Ammon's horn (tissue), 1 donor: ENCODE measurements around the gene METTL27.
"Not testable (repeated sequence)": the region's sequence is repeated elsewhere in the genome, so short reads cannot be mapped to it uniquely, and the experiment has no call there.

ENCODE experiments used
- DNase-seq: peaks from one replicate; pipeline ENCODE4 v3.0.0-alpha.2; 2016; ENCODE audit warnings: low spot score

Gene METTL27, protein sequence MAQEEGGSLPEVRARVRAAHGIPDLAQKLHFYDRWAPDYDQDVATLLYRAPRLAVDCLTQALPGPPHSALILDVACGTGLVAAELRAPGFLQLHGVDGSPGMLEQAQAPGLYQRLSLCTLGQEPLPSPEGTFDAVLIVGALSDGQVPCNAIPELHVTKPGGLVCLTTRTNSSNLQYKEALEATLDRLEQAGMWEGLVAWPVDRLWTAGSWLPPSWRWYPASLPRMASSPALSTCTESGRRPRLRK

DNA sequence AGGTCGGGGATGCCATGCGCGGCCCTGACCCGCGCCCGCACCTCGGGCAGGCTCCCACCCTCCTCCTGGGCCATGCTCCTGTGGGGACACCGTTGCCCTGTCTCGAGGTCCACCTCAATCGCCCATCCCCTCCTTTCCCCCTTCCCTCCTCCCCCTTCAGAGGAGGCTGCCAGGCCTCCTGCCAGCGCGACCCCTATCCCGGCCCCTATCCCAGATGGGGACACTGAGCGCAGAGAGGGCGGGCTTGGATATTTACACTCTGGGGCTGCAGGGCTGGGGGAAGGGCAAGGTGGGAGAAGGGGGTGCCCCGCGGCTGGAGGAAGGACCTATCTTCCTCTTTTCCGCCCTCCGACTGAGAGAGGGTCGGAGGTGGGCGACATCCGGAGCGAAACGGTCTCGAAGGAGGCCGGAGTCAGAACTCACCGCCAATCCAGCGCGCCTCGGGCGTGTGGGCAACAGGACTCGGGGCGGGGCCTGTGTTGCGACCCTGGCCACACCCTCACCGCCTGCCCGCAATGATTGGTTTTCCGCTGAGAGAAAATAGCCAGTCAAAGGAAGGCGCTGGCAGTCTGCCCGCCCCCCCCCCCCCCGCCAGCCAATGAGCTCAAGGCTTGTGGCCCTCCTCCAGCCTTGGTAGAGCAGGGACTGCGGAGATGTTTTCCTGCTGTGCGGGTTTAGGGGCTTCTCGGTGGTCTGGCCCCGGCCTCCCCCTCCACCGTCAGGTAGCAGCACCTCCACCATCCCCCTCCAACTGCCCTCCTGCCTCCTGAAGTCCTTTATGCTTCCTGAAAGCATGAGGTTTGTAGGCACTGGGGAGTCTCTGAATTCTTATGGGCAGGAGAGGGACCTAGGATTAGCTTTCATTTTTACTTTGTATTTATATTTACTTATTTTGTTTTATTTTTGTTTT is at the start of gene METTL27:
Gene METTL27 (minus strand): TSS at position 450 of the 910 bp plus-strand sequence. CDS start 376 bp downstream, at position 74.
- peak; percentile 95 for DNase-seq

DNA sequence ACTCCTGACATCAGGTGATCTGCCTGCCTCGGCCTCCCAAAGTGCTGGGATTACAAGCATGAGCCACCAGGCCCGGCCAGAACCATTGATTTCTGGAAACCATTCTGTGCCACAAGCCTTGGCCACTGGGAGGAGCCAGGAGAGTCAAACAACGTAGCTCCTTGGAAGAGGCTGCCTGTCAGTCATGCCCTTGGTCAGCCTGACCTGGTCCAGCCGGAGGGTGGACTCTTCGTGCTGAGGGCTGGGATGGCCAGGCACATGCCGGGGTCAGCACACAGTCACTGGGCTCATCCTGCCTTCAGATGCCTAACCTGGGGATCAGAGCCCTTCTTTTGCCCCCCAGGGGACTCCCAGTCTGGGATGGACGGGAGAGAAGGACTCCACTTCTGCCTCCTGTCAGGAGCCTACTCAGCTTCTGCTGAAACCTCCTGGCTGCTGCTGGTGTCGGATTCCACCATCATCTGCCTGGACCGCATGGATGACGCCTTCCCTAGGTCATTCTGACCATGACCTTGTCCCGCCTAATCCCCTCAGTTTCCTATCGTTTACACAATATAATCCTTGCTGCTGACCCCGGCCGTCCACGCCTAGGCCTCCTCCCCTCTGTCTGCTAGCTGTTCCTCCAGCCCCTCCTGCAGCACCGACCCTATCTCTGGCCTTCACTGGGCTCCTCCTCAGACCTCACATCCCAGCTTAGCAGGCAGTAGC is 49.0 kb upstream of the METTL27 start:
- no peak for DNase-seq

DNA sequence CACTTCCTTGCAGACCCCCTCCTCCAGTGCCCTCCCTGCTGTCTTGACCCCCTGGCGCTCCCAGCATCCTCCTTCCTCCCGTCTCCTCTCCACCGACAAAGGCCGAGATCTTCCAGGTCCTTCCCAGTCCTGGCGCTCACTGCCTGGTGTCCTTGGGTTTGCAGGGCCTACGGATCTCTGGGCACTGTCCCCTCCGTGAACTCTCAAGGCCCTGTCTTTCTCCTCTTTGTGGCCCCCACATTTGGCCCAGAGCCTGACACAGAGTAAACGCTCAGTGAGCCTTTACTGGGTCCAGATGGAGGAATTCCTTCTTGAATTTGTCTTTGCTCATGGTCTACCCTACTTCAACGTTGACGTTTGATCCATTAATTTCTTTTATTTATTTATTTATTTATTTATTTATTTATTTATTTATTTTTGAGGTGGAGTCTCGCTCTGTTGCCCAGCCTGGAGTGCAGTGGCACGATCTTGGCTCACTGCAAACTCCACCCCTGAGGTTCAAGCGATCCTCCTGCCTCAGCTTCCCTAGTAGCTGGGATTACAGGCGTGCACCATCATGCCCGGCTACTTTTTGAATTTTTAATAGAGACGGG is 48.3 kb upstream of the METTL27 start:
- no peak for DNase-seq

DNA sequence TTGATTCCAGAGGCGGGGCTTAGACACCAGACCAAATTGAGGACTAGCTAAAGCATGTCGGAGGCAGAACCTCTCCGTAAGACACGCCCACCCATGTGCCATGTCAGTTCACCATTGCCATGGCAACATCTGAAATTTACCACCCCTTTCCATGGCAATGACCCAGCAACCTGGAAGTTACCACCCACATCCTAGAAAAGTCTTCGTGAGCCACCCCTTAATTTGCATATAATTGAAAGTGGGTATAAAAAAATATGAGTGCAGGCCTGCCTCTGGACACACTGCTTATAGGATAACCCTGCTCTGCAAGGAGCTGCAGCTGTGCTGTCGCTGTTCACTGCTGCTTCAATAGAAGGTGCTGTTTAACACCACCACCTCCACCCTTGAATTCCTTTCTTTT is 46.6 kb upstream of the METTL27 start:
- DNase-seq: no peak

DNA sequence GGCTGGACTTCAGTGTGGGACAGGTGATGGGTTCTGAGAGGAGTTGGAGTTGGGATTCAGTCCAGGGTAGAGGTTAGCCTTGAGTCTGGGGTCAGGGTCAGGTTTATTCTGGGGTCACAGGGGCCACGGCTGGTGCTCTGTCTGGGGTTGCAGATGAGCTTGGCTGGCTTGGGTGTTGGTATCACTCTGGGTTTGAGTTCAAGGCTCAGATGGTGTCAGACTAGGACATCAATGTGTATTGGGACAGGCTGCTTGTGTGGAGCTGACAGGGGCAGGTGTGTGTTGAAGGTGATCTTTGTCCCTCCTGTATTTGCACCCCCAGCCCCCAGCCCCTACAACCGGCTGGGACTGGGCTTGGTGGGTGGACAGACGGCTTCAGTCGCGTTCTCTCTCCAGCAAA is 45.4 kb upstream of the METTL27 start:
- DNase-seq: no peak

DNA sequence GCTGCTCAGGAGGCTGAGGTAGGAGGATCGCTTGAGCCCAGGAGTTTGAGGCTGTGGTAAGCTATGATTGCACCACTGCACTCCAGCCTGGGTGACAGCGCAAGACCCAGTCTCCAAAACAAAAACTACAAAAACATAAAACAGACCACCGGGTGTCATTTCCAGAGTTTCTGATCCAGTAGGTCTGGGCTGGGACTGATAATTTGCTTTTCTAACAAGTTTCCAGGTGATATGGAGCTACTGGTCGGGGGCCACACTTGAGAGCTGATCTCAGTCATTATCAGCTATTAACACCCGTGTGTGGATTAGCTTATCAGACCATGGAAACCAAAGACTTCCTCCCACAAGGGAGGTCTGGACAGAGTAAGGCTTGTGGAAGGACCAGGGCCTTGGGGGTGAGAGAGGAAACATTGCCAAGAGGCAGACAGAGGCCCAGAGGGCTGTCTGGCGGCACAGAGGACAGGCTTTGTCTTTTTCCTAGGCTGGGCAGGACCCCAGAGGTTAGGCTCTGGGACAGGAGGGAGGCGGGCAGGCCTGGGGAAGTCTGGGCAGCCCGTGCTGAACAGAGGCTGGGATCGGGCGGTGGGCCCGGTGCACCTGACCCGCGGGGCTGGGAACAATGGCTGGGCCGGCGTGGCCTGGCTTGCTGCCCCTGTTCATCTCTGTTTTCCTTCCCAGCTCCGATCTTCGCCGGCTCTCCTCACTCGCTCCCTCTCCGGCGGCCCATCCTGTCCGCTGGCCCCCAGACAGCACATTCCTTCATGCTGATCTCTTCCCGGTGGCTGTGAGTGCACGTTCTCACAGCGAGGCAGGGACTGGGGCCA is 43.9 kb upstream of the METTL27 start:
- peak; percentile 30 for DNase-seq

DNA sequence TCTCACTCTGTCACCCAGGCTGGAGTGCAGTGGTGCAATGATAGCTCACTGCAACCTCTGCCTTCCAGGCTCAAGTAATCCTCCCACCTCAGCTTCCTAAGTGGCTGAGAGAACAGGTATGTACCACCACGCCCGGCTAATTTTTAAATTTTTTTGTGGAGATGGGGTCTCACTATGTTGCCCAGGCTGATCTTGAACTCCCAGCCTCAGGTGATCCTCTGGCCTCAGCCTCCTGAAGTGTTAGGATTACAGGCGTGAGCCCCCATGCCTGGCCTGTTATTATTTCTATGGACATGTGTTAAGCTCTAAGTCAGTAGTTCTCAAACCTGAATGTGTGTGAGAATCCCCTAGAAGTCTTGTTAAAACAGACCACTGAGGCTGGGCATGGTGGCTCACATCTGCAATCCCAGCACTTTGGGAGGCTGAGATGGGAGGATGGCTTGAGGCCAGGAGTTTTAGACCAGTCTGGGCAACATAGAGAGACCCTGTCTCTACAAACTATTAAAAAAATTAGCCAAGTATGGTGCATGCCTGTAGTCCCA is 43.2 kb upstream of the METTL27 start:
- no peak for DNase-seq

DNA sequence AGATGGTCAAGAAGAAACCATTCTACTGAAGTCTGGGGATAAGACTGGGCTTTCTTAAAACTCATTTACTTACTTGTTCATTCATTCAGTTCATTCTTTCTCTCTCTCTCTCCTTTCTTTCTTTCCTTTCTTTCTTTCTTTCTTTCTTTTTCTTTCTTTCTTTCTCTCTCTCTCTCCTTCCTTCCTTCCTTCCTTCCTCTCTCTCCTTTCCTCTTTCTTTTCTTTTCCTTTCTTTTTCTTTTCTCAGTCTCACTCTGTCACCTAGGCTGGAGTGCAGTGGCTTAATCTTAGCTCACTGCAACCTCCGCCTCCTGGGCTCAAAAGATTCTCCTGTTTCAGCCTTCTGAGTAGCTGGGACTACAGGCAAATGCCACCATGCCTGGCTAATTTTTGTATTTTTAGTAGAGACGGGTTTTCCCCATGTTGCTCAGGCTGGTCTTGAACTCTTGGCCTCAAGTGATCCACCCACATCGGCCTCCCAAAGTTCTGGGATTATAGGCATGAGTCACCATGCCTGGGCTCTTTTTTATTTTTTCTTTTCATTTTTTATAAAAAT is 42.6 kb upstream of the METTL27 start:
- not testable (repeated sequence) for DNase-seq

DNA sequence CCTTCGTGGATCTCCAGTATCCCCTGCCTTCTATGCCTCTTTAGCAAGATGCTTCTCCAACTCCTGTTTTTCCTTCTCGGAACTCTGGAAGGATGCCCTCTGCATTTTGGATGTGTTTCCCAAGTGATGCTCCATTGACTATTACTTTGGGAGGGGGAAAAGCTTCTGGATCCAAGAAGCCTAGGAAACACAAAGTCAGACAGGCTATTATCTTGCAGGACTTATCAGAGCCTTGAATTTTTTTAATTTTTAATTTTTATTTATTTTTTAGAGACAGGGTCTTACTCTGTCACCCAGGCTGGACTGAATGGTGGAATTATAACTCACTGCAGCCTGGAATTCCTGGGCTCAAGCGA is 39.7 kb upstream of the METTL27 start:
- DNase-seq: no peak

DNA sequence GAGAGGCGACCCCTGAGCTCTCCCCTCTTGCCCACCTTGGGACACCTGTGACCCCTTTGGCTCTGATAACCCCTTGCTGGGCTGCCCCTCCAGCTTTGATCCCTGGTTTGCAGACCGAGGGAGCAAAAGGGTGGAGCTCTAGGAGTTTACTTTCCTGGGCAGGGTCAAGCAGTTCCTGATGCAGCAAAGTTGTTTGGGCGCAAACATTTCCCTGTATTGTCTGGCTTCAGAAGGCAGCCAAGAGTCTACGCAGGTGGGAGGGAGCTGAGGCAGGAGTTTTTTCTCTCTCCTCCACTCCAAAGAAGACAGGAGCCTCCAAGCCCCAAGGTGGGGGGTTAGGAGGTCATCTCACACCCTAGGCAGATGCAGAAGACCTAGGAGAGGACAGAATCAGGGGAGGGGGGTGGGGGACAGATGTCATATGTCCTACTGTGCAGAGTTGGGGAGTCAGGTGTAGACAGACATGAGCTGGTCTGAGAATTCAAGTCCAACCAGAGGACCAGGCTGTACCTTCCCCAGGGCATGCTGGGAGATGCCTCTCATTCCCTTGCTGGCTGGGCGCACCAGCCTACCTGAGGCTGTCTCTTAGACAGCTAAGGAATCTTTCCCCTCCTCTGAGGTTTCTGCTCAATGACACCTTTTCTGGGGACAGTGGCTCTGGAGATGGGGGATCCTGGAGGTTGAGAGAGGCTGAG is 39.2 kb upstream of the METTL27 start:
- no peak for DNase-seq

DNA sequence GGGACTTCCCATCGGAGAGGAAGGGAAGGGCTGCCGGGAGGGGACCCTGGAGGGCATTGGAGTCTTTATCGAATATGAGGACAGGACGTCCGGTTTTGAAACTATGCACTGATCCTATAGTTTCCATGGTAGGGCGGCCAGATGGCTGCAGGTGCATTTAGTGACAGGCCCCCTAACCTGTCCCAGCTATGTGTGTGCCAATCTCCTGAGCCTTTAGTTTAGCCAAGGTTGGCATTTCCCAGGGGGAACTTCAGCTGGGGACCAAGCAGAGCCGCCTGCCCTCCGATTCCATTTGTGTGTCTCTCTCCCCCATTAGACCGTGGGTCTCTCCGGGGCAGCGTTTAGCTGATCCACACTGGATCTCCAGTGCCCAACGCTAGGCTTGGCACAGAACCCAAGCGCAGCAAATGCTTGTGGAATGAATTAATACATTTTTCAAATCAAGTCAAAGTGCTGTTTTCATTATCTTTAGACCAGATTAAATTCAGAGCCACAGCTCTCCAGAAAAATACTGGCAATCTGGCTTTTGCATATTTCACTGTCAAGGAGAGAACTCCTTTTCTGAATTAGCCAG is 38.5 kb upstream of the METTL27 start:
- no peak for DNase-seq

DNA sequence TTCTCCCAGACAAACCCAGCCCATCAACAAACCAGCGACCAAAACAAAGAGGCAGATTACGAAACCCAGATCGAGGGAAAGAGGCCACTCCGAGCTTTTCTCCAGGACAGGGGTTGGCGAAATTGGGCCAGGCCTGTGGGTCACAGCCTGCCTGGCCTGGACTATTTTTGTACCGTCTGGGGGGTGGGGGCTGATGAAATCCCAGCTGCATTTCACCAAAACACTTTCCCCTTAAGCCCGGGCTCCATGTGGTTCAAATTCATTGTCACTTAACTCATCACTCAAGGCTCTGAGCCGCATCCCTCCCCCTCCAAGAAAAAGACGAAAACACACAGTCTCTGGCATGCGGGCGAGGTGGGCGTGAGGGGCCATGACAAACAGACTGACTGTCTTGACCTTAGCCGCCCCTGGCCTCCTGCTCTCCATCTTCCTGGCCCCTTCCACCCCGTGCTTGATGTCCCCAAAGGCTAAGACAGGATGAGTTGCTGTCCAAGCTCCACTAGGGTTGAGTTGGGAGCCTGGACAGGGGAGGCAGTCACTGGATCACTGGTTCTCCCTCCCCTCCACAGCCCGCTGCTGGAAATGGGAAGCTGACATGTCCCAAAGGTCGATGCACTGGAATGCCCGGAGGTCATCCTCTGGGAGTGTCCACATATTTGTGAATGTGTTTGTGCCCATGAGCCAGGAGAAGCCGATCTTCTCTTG is 37.8 kb upstream of the METTL27 start:
- DNase-seq: no peak

DNA sequence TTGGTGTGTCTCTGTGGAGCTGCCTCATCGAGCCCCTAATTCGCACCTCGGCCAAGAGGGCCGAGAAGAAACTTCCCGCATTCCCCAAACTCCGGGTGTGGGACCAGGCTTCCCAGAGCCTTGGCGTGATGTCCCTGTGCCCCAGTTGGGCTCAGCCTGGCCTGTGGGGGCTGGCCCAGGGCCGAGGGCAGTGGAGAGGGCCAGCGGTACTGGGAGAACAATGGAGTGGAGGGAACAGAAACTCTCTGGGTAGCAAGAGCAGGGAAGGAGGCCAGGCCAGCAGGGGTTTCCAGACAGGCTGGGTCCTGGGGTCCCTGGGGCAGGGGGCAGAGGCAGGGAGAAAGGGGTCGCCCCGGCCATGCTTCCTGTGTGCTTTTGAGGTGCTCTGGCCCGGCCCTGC is 34.7 kb upstream of the METTL27 start:
- no peak for DNase-seq

DNA sequence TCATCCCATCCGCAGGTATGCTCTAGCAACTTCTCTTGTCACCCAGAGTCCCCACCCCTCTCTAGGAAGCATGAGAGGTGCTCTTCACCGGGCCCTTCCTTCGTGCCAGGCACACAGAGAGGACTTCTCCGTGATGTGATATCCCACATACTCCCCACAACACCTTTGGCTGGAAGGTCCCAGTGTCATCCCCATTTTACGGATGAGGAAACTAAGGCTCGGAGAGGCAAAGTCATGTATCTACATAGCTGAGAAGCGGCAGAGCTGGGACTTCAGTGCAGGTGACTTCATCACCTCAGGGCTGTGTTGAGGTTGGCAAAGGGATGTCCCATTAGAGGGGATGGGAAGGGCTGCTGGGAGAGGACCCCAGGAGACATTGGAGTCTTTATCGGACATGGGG is 34.0 kb upstream of the METTL27 start:
- no peak for DNase-seq

DNA sequence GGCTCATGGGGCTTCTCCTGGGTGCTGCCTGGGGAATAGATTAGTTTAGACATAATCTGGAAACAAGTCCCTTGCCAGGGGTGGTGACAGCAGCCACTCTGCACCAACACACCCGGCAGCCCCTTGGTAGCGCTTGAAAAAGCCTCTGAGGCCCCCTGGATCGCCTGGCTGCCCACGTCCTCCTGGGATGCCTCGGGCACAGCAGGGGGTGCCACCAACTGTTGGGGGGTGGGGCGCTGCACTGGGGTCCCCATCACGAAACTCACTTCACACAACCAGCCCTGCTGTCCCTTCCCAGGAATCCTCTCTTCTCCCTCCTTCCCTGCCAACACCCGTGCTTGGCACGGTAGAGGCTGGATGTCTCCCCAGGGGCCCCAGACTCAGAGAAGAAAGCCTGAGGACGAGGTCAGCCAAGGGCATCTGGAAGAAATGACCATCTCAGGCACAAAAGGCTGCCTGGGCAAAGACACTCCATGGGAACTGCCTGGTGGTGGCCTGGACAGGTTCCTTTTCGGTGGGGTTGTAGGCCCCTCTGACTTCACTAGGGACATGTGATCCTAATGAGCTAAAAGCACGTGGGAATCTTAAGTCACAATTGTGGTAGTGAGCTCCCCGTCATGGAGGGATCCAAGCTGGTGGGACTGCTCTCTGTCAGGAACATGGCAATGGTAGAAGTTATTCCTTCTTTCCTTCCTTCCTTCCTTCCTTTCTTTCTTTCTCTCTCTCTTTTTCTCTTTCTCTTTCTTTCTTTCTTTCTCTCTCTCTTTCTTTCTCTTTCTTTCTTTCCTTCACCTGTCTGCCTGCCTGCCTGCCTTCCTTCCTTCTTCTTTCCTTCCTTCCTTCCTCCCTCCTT is 30.0 kb upstream of the METTL27 start:
- DNase-seq: no peak

DNA sequence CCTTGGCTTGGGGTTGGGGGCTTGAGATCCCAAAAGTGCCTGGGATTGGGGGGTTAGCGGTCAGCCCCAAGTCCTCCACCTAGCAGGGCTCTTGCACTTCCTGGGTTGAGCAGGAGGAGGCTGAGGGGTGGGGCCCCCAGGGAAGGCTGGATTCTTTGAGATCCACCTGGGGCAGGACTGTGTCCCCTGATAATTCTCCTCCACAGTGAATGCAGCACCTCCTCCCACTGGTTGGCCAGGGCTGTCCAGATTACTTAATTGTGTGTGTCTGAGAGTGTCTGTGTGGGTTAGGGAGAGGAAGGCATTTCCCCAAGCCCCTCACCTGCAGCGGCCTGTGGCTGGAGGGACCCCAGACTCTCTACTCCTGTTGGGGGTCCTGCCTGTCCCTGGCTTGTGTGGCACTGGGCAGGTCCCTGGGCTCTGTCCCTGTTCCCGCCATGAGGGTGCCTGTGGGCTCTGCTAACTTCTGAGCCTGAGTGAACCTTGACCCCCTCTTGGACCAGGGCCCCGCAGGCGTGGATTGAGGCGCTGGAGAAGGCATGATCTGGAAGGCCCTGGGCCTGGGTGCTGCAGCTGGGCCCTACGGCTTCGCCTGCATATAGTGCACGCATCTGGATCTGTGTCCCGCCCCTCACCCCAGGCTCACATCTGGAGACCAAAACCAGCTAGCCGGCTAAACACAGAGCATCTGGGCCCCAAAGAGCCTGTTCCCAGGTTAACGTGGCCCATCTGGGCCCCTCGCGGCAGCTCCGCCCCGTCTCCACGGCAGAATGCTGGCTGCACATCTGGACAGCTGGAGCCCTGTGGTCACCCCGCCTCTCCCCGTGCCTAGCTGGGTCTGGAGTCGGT is 29.1 kb upstream of the METTL27 start:
- DNase-seq: no peak

DNA sequence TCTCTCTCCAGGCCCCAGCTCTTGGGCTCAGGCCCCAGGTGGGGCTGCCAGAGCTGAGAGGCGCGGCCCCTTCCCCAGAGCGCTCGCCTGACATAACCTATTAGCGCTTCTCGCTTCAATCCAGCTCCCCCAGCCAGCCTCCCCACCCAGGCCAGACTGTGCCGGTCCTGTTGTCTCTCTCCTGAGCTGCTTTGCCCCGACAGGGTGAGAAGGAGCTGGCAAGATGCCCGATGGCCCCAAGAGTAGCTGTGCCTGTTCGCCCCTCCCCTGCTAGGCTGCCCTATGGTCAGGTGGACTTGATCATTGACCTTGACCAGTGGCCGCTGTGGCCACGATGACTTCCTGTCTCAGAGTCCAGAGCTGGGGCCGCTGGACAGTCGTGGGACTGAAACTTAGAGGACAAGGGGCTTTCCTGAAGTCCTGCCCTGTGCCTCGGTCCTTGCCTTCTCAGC is 27.8 kb upstream of the METTL27 start:
- DNase-seq: no peak
